OCI-LY3 (cell line): ENCODE data around the gene PJVK.
"Not testable (repeated sequence)": the region's sequence is repeated elsewhere in the genome, so short reads cannot be mapped to it uniquely, and the experiment has no call there.

Experiments used
- H2AFZ ChIP-seq: fragments of 200-600, 300-600 bp; shearing (Covaris generic); 2 replicates; pipeline ENCODE4 v1.6.0; 2014; ENCODE audit warnings: antibody characterized with exemption, low read depth, low read length
- H3K27ac ChIP-seq: fragments of 200-600, 300-600 bp; sonication (generic); 2 replicates; pipeline ENCODE4 v1.5.1; 2014; ENCODE audit warnings: mild to moderate bottlenecking, low read length, moderate library complexity, mixed read lengths
- H3K27me3 ChIP-seq: fragments of 200-600, 300-600 bp; sonication (generic); 2 replicates; pipeline ENCODE4 v1.6.1; 2014; ENCODE audit warnings: low read depth, low read length, mixed read lengths
- H3K36me3 ChIP-seq: fragments of 200-600, 300-600 bp; sonication (generic); replicated peaks from 2 replicates; pipeline ENCODE3; 2014; ENCODE audit warnings: low read depth, low read length, mixed read lengths
- H3K4me1 ChIP-seq: fragments of 300-600, 200-600 bp; sonication (generic); 2 replicates; pipeline ENCODE4 v1.6.1; 2014; ENCODE audit warnings: low read length, mixed read lengths
- H3K4me2 ChIP-seq: fragments of 200-600, 300-600 bp; sonication (generic); 2 replicates; pipeline ENCODE4 v1.6.1; 2014; ENCODE audit warnings: low read length, mixed read lengths
- H3K4me3 ChIP-seq: fragments of 300-600, 200-600 bp; sonication (generic); 2 replicates; pipeline ENCODE4 v1.5.1; 2014; ENCODE audit warnings: antibody characterized with exemption, mild to moderate bottlenecking, low read length, moderate library complexity
- H3K79me2 ChIP-seq: fragments of 300-600, 200-600 bp; shearing (Covaris generic); 2 replicates; pipeline ENCODE4 v1.6.1; 2014; ENCODE audit warnings: mild to moderate bottlenecking, low read length, mixed read lengths
- H3K9ac ChIP-seq: fragments of 300-600, 200-600 bp; shearing (Covaris generic); 2 replicates; pipeline ENCODE4 v1.6.0; 2014; ENCODE audit warnings: mild to moderate bottlenecking, low read length, moderate library complexity
- H3K9me3 ChIP-seq: fragments of 200-600, 300-600 bp; shearing (Covaris generic); 2 replicates; pipeline ENCODE4 v1.6.1; 2014; ENCODE audit warnings: low read length, mixed read lengths; ENCODE audit not compliant: insufficient read depth
- H4K20me1 ChIP-seq: fragments of 200-600, 300-600 bp; sonication (generic); 2 replicates; pipeline ENCODE4 v1.6.1; 2016; ENCODE audit warnings: low read length, mixed read lengths; ENCODE audit not compliant: insufficient read depth
- CTCF ChIP-seq: fragments of 200-600, 300-600 bp; sonication (generic); IDR thresholded peaks from 2 replicates; pipeline ENCODE4 v1.5.1; 2014; ENCODE audit warnings: antibody characterized with exemption, low read length, low read depth
- EZH2phosphoT487 ChIP-seq: fragments of 200-600 bp; shearing (Covaris generic); IDR thresholded peaks from 2 replicates; pipeline ENCODE4 v1.6.1; 2018; ENCODE audit warnings: antibody characterized with exemption, mixed run types, low read depth

PJVK gene

GRCh38 chr2:178404368-178404767, 46.8 kb upstream of the PJVK start:
- H3K27me3 ChIP-seq, result no peaks in the 10 kb centered on the region; the same call in 1 of the 2 replicates
- H2AFZ ChIP-seq, result peak overlapping the region; percentile 7; the same call in 1 of the 2 replicates
- peak overlapping the region; percentile 33 for H3K4me3 ChIP-seq
- H3K4me1 ChIP-seq, result peaks cover 24% of the 10 kb centered on the region
- H3K79me2 ChIP-seq, result no peaks in the 10 kb centered on the region
- no peaks in the 10 kb centered on the region for H4K20me1 ChIP-seq
- H3K27ac ChIP-seq, result peak overlapping the region; percentile 10; the same call in 1 of the 2 replicates
- TF ChIP-seq CTCF (no peak), EZH2phosphoT487 (no peak)
- peak overlapping the region; percentile 65 for H3K4me2 ChIP-seq
- H3K9ac ChIP-seq, result 0 out of 2 replicates have a peak overlapping the region, but pooled peaks have one; percentile 4
- no peaks in the 10 kb centered on the region for H3K36me3 ChIP-seq
- no peaks in the 10 kb centered on the region for H3K9me3 ChIP-seq

GRCh38 chr2:178409261-178409660, 41.9 kb upstream of the PJVK start:
- Histone ChIP-seq H3K9me3 (no peaks in the 10 kb centered on the region), H3K27me3 (no peaks in the 10 kb centered on the region), H3K79me2 (no peaks in the 10 kb centered on the region), H2AFZ (no peak overlapping the region), H3K4me3 (no peak overlapping the region), H3K4me2 (no peak overlapping the region), H4K20me1 (no peaks in the 10 kb centered on the region), H3K4me1 (peaks cover 13% of the 10 kb centered on the region), H3K27ac (no peak overlapping the region), H3K36me3 (no peaks in the 10 kb centered on the region), H3K9ac (no peak overlapping the region)
- no peak for TF ChIP-seq EZH2phosphoT487
- no peak for TF ChIP-seq CTCF

DNA sequence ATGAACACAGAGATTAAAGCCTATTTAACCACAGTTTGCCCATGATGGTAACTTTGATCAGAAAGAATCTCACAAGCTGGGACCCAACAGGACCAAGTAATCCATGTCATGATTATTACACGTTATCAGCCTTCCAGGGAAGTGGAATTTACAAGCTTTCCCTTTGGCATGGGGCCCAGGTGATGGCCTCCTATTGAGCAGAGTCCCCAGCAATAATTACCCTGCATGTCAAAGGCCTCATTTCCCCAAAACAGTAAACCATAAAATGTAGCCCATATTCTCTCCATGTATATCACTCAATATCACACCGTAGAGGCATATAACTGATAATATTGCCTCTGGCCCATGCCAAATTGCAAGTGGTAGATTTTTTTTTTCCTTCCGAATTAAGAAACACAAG, 39.1 kb upstream of the PJVK start:
- no peak for TF ChIP-seq CTCF
- TF ChIP-seq EZH2phosphoT487, result no peak
- Histone ChIP-seq H3K4me3 (no peak overlapping the region), H3K9me3 (no peaks in the 10 kb centered on the region), H3K9ac (no peak overlapping the region), H3K27ac (no peak overlapping the region), H3K4me1 (peaks cover 9% of the 10 kb centered on the region; the same call in 1 of the 2 replicates), H3K27me3 (no peaks in the 10 kb centered on the region), H2AFZ (no peak overlapping the region), H3K4me2 (no peak overlapping the region), H3K36me3 (no peaks in the 10 kb centered on the region), H3K79me2 (no peaks in the 10 kb centered on the region), H4K20me1 (no peaks in the 10 kb centered on the region)

- not testable (repeated sequence) for H3K79me2 ChIP-seq, H3K27me3 ChIP-seq, H3K9ac ChIP-seq, H2AFZ ChIP-seq, H4K20me1 ChIP-seq, H3K9me3 ChIP-seq, H3K27ac ChIP-seq, H3K36me3 ChIP-seq, H3K4me1 ChIP-seq
- Histone ChIP-seq H3K4me2 (peak overlapping the region; percentile 82), H3K4me3 (peak overlapping the region; percentile 90; the same call in 1 of the 2 replicates)
These were observed 38.7 kb upstream of the PJVK start for GRCh38 chr2:178412453-178412852.
